ENCODE measurements around the gene COX7A2L.

GRCh38 chr2:42359304-42359964 is 1.6 kb downstream of the COX7A2L start:
- no peak for TF ChIP-seq CTCF (IDR thresholded peaks at IDR 0.05; ENCODE audit: low read length)
- TF ChIP-seq EZH2 (IDR thresholded peaks at IDR 0.05; ENCODE audit: borderline replicate concordance, low read length): no peak
